Right kidney (tissue), 9 donors: ENCODE measurements around the gene ZMIZ2.
A peak's percentile ranks its signal among the peaks of the same experiment; 100 is the strongest.
"Not testable (repeated sequence)": the region's sequence is repeated elsewhere in the genome, so short reads cannot be mapped to it uniquely, and the experiment has no call there.

Source experiments
- DNase-seq: peaks from one replicate; pipeline ENCODE4 v3.0.0-alpha.2; 2016
- long read RNA-seq, 8 donors: transcript quantifications; one replicate each; lab custom pipeline, GENCODE V29; 2026

ZMIZ2 gene, protein sequence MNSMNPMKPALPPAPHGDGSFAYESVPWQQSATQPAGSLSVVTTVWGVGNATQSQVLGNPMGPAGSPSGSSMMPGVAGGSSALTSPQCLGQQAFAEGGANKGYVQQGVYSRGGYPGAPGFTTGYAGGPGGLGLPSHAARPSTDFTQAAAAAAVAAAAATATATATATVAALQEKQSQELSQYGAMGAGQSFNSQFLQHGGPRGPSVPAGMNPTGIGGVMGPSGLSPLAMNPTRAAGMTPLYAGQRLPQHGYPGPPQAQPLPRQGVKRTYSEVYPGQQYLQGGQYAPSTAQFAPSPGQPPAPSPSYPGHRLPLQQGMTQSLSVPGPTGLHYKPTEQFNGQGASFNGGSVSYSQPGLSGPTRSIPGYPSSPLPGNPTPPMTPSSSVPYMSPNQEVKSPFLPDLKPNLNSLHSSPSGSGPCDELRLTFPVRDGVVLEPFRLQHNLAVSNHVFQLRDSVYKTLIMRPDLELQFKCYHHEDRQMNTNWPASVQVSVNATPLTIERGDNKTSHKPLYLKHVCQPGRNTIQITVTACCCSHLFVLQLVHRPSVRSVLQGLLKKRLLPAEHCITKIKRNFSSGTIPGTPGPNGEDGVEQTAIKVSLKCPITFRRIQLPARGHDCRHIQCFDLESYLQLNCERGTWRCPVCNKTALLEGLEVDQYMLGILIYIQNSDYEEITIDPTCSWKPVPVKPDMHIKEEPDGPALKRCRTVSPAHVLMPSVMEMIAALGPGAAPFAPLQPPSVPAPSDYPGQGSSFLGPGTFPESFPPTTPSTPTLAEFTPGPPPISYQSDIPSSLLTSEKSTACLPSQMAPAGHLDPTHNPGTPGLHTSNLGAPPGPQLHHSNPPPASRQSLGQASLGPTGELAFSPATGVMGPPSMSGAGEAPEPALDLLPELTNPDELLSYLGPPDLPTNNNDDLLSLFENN
- long read RNA-seq, donor 1, partial matches to known transcripts: 40 of 45 reads
- long read RNA-seq, donor 1, other reads (novel, unspliced or antisense): 0 of 45 reads
- long read RNA-seq, donor 2, partial matches to known transcripts: 12 of 14 reads
- long read RNA-seq, donor 2, other reads (novel, unspliced or antisense): 0 of 14 reads
- long read RNA-seq, donor 3, partial matches to known transcripts: 28 of 30 reads
- long read RNA-seq, donor 3, other reads (novel, unspliced or antisense): 0 of 30 reads
- long read RNA-seq, donor 4, transcript ZMIZ2-212 (2 exons, 724 nt): major isoform, 5 of 29 reads
- long read RNA-seq, donor 4, partial matches to known transcripts: 18 of 29 reads
- long read RNA-seq, donor 4, other reads (novel, unspliced or antisense): 0 of 29 reads
- long read RNA-seq, donor 5, partial matches to known transcripts: 16 of 22 reads
- long read RNA-seq, donor 5, other reads (novel, unspliced or antisense): 0 of 22 reads
- long read RNA-seq, donor 6, partial matches to known transcripts: 59 of 63 reads
- long read RNA-seq, donor 6, other reads (novel, unspliced or antisense): 0 of 63 reads
- long read RNA-seq, donor 7, transcript ZMIZ2-212 (2 exons, 724 nt): major isoform, 6 of 59 reads
- long read RNA-seq, donor 7, partial matches to known transcripts: 52 of 59 reads
- long read RNA-seq, donor 7, other reads (novel, unspliced or antisense): 0 of 59 reads
- long read RNA-seq, donor 8, partial matches to known transcripts: 22 of 27 reads
- long read RNA-seq, donor 8, other reads (novel, unspliced or antisense): 0 of 27 reads

DNA sequence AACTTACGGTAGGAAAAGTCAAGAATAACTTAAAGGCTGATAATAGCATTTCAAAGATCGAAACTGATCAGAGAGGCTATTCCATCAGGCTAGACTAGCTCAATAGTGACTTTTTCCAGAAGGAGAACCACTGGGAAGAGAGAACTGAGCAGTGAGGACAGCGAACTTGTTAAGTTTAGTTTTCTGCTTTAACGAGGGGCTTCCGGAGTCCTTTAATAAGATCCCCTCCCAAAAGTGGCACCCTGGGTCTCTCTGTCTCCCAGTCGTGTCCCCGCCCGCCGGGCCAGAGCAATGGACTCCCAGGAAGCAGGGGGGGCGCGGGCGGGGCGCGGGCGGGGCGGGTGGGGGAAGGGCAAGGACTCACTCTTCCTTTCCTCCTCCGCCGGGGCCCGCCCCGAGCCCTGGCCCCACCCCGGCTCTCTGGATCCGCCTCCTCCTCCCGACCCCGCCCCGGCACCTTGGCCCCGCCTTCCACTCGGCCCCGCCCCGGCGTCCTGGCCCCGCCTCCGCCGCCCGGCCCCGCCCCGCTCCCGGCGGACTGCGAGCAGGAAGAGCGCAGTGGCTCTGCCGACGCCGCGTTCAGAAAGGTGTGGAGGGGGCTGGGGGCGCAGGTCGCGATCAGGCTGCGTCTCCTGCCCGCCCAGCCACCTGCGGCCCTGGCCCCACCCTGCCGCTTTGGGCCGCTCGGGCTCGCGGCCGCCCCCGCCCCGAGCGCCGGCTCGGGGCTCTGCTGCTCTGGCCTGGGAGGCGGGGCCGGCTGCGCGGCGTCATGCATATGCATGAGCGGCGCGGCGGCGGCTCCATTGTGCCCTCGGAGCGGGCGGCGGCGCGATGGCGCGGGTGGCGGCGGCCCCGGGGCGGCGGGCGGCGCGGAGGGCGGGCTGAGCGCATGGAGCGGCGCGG, at the start of gene ZMIZ2:
Gene ZMIZ2, plus strand, starts transcription at position 803 of the 903 bp plus-strand sequence. CDS start 7,403 bp downstream, outside the sequence.
- peak; percentile 89 for DNase-seq

DNA sequence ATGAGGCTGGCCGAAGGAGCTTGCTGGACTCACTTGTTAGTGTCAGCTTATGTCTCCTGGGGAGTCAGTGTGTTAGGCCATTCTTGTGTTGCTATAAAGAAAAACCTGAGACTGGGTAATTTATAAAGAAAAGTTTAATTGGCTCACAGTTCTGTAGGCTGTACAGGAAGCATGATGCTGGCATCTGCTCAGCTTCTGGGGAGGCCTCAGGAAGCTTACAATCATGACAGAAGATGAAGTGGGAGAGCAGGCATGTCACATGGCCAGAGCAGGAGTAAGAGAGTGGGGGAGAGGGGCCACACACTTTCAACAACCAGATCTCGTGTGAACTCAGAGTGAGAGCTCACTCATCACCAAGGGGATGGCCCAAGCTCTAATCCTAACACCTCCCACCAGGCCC, 49.0 kb upstream of the ZMIZ2 start:
- not testable (repeated sequence) for DNase-seq

DNA sequence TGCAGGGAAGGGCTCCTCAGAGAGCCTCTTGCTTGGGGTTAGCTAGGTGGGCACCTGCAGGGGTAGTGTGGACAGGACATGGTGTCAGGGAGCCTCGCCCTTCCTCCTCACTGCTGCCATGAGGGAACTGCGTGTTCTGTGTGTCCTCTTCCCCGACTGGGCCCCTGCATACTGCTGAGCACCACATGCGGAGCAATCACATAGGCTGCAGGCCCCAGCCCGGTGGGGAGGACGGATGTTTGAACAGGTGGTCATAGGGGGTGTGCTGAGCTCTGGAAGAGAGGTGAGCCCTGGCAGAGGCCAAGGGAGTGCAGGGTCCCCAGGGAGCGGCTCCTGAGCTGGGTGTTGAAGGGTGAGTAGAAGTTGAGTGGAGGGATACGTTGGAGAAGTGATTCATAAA, 48.3 kb upstream of the ZMIZ2 start:
- DNase-seq: no peak

DNA sequence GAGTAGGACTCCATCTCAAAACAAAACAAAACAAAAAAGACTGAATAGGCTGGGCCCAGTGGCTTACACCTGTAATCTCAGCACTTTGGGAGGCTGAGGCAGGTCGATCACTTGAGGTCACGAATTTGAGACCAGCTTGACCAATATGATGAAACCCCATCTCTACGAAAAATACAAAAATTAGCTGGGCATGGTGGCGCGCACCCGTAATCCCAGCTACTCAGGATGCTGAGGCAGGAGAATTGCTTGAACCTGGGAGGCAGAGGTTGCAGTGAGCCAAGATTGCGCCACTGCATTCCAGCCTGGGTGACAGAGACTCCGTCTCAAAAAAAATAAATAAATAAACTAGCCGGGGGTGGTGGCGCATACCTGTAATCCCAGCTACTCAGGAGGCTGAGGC, 45.3 kb upstream of the ZMIZ2 start:
- not testable (repeated sequence) for DNase-seq

DNA sequence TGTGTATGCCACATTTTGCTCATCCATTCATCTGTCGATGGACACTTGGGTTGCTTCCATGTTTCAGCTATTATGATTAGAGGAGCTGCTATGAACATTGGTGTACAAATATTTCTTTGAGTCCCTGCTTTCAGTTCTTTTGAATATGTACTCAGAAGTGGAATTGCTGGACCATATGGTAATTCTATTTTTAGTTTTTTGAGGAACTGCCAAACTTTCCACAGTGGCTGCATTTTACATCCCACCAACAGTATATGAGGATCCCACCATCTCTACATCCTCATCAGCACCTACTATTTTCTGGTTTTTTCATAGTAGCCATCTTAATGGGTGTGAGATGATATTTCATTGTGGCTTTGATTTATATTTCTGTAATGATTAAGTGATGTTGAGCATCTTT, 44.7 kb upstream of the ZMIZ2 start:
- DNase-seq: no peak

DNA sequence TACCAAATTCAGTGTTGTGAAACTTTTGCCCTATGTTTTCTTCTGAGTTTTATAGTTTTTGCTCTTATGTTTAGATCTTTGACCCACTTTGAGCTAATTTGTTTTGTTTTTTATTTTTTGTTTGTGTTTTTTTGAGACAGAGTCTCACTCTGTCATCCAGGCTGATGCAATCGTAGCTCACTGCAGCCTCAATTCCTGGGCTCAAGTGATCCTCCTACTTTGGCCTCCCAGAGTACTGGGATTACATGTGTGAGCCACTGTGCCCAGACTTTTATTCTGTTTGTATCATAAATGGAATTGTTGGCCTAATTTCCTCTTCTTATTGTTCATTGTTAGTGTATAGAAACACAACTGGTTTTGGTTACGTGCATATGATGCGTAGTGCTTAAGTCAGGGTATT, 43.2 kb upstream of the ZMIZ2 start:
- DNase-seq: no peak

DNA sequence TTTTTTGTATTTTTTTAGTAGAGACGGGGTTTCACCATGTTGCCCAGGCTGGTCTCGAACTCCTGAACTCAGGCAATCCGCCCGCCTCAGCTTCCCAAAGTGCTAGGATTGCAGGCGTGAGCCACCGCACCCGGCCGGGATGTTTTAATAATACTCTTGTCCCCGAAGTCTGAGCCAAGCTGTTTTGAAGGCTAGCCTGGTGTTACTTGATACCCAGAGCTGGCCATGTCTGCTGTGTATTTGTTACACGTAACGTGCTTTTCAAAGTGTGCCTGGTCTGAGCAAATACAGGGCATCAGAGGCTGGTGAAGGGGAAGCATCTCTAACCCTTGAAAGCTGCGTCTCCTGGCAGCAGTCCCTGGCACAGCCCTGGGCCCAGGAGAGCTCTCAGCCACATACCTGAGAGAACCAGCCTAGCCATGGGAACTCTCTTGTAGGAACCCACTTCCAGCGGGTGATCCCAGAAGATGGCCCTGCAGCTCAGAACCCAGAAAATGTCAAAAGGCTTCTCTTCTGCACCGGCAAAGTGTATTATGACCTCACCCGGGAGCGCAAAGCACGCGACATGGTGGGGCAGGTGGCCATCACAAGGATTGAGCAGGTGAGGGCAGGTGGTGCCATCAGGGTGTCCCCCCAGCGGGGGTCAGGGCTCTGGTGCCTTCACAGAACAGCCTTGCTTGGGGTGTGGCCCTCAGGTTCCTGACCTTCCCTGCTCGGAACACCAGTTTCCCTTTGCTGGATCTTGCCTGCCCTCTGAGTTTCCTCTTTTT, 41.7 kb upstream of the ZMIZ2 start:
- DNase-seq: no peak

DNA sequence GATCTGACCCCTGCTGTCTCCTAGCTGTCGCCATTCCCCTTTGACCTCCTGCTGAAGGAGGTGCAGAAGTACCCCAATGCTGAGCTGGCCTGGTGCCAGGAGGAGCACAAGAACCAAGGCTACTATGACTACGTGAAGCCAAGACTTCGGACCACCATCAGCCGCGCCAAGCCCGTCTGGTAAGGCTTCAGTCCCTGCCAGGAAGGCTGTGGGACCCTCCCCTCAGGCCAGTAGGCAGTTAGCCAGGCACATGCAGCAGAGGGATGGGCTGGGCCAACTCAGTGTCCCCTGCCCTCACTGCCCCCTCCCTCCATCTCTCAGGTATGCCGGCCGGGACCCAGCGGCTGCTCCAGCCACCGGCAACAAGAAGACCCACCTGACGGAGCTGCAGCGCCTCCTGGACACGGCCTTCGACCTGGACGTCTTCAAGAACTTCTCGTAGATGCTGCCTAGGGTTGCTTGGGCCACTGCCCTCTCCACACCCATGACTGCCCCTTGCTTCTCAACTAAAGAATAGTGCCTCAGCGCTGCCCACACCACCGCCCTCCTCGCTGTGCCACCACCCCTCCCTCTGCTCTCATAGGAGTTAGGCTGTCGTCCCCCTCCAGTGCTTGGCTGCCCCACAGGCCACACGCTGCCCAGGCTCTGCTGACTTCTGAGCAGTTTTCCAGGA, 41.0 kb upstream of the ZMIZ2 start:
- DNase-seq: no peak

DNA sequence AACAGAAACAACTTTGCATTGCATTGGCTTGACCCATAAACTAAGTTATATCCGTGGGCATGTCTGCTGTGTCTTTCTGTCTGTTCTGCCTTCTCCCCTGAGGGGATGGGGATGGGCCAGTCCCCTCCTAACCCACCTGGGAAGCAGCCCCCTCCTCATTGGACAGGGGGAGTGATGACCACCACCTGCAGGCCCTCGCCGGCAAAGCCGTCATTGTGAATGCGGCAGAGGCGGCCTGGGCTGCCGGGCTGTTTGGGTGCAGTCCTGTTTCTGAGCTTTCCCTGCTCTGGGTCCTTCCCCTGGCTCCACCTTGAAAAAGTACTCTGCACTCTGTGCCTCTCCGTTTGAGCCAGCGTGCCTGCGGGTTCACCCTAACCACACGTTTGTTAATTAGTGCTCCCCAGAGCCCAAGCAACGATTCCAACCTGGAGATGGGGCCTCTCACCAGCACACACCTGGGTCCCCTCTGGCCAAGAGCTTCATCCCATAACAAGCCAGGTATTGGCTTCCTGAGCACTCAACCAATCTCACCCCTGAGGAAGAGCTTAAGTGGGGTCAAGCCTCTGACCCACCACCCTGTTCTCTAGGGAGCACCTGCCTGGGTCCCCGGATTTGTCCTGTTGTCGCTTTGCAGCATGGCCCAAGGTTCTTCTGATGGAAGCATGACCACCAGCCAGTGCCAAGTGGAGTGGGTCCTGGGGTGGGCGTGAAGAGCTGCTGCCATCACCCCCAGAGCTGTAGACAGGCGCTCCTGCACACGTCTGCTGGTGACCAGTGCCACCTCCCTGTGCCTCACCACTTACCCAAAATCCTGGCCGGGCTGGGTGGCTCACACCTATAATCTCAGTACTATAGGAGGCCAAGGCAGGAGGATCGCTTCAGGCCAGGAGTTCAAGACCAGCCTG, 39.4 kb upstream of the ZMIZ2 start:
- no peak for DNase-seq

DNA sequence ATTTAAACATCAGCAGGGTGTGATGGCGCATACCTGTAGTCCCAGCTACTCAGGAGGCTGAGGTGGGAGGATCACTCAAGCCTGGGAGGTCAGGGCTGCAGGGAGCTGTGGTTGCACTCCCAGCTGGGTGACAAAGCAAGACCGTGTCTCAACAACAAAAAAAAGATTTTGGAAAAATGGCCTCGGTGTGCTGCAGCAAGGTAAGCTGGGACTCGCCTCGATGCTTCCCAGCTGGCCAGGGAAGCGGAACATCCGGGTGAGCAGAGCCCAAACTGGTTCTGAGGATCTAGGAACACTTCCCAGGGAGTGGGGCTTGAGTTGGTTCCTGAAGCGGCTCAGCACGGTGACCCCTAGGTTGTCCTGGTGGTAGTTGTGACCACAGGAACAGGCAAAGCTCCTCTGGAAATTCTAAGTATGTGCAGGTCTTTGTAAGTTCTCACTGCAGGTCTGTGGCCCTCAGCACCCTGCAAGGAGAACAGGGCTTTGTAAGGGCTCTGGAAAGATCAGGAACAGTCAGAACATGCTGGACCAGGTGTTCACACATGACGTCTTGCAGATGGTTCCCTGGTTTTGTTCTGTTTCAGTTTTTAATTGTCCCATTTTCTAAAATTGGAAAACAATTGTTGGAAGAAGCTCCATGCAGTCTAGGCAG, 38.6 kb upstream of the ZMIZ2 start:
- DNase-seq: no peak

DNA sequence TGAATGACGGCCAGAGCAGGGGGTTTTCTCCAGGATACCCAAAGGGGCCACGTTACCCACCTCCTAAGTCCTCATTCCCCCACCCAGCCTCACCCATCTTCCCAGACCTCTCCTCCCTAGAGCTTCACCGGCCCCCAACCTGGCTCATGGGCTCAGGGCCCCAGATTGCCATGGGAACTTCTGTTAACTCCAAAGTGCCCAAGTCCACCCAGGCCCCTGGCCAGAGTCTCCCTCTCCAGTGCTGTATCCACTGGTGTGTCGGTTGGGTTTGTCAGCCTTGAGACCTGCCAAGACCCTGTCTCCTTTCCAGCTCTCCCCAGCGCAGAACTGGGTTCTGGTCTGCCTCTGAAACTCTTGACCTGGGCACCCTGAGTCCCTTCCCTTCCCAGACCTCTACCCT, 37.1 kb upstream of the ZMIZ2 start:
- DNase-seq: no peak

DNA sequence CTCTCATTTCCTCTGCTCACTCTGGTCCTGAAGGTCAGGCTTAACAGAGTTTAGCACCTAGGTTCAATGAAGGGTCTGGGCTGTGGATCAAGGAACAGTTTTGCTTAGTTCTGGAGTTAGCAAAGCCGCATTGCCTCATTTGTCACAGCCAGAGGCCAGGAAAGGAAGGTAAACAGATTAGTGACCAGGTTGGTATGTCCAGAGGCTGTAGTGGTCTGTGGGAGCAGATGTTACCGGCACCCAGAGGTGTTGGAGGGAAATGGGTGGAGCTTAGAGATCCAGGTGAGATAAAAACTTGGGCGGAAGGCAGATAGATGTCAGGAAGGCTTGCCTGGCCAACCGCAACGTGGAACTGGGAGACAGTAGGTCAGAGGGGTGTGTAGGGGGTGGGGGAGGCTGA, 36.6 kb upstream of the ZMIZ2 start:
- no peak for DNase-seq

DNA sequence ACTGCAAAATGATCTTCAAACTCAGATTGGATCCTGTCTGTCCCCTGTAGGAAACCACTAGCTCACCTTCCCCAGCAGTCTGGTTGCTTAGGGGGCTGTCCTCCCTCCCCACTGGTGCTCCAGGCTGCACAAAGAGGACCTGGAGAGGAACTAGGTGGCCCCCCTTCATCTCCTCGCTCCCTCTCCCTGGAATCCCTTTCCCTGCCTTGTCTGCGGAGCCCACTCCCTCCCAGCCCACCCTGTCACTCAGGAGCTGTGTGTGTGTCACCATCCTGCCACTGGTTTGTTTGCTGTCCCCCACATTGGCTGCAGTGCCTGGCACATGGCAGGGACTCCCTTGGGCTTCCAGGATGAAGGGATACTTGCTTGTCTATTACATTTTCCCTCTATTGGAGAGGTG, 35.5 kb upstream of the ZMIZ2 start:
- no peak for DNase-seq

DNA sequence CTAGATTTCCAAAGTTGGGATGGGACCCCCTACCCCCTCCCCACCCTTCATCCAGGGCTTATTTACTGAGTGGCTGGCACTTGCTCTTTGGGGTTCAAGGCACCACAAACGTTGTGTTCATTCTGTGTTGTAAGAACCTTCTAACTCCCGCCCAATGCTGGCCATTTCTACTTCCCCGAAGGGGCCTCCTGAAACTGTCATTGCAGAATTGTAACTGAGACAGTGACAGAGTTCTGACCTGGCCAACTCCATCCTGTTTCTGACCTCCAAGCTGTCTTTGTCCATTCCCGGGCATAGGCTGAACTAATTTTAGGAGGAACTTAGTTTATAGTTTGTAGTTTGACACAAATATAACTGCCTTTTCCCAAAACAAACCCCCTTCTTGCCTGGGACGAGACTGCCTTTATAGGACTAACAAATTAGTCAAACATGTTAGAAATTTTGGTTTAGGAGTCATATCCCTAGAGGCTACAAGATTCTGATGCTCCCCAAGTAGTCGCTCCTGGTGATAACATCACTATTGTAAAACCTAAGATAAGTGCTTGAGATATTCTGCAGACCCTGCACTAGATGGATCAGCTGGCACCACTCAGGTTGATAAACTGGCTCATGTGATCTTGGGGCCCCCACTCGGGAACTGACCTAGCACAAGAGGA, 34.8 kb upstream of the ZMIZ2 start:
- DNase-seq: no peak

DNA sequence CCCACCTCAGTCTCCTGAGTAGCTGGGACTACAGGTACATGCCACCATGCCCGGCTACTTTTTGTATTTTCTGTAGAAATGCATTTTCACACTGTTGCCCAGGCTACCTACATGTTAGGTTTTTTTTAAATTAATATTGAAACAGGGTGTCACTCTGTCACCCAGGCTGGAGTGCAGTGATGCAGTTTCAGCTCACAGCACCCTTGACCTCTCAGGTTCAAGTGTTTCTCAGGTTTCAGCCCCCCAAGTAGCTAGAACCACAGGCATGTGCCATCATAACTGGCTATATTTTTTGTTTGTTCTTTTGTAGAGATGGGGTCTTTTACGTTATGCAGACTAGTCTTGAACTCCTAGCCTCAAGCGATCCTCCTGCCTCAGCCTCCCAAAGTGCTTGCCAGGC, 32.4 kb upstream of the ZMIZ2 start:
- DNase-seq: no peak

DNA sequence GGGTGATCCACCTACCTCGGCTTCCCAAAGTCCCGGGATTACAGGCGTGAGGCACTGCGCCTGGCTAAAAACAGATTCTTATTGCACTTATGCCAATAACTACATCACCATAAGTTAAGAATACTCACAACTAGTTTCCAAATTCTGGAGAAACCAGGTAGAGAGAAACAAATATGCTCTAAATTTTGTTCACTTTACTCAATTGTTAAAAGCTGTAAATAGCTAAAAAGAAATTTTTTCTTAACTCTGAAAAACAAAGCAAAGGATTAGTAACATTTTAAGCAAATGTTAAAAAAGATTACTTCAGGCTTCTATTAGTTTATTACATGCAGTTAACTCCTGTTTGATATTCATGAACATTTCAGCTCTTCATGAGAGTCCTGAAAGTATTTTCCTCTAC, 28.3 kb upstream of the ZMIZ2 start:
- DNase-seq: no peak

DNA sequence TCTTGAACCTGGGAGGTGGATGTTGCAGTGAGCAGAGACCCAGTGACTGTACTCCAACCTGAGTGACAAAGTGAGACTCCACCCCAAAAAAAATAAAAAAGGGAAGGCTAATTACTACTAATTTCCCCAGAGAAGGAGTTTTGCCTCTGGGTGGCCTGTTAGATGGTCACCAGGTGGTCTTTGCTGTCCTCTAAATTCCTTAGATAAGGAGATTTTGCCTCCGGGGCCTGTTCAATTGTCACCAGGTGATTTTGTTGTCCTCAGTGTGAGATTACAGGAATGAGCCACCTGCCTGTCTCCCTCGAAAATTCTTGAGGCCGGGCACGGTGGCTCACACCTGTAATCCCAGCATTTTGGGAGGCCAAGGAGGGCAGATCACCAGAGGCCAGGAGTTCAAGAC, 24.4 kb upstream of the ZMIZ2 start:
- DNase-seq: no peak
